Caki2 (cell line): ENCODE results near the gene PPME1. TPM values are rescaled to one million over a fixed set of nuclear protein-coding genes. Genes with fewer than 3 reads are reported as not detected.

Experiments
- DNase-seq: peaks from one replicate; pipeline ENCODE4 v3.0.0-alpha.2; 2015; ENCODE audit warnings: low read depth
- in situ Hi-C: cut with HindIII; loops from 2 replicates; pipeline ENCODE4 v1.10.0; 2016; ENCODE audit warnings: low sequenced_read_pairs, low pct_unique_long_range_greater_than_20kb, mixed read lengths
- total RNA-seq: library from RNA; depleted of rRNA; stranded (reverse); fragments of >200 nt; shearing (Covaris generic); gene quantifications from 2 replicates; pipeline ENCODE4 v1.2.3, GENCODE V29; 2014; ENCODE audit warnings: low replicate concordance

The PPME1 gene
- total RNA-seq, 1 experiment from 2014 or later, result 103 TPM

DNA sequence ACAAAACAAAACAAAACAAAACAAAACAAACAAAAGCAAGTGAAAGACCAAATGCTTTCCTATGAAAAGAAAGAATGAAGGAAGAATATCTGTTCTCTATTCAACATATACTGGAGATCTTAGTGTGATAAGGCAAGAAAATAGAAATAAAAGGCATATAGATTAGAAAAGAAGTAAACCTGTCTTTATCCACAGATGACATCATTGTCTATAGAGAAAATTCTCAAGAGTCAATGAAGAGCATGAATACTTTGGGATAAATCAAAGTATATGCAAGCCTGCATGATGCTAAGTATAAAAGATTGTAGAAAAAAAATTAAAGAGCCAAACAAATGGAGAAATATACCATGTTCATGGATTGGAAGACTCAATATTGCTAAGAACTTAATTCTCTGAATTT, 17.9 kb upstream of the PPME1 start:
- DNase-seq, result no peak
- in situ Hi-C loops, result no loop called here

DNA sequence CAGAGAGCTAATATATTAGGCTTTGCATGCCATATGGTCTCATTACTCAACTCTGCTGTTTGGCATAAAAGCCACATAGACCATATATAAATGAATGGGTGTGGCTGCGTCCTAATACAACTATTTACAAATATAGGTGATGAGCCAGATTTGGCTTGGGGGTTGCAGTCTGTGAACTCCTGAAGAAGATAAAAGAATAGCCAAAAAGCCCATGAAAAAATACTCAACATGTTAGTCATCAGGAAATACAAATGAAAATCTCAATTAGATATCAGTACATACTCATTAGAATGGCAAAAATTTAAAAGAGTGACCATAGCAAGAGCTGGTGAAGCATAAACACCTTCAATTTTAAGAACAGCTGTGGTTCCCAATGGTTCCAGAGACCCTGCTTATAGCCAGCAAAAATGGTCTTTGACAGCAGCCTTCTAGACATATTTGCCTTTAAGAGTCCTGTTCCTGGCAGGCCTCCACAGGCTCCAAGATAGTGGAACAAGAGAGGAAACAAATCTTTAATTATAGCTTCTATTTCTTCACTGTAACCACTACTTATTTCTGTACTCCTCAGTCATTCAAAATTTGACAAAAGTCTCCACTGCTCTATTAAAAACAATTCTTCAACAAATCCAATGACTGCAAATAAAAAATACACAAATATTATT, 16.3 kb upstream of the PPME1 start:
- peak; percentile 9 for DNase-seq
- in situ Hi-C loops, result no loop called here

DNA sequence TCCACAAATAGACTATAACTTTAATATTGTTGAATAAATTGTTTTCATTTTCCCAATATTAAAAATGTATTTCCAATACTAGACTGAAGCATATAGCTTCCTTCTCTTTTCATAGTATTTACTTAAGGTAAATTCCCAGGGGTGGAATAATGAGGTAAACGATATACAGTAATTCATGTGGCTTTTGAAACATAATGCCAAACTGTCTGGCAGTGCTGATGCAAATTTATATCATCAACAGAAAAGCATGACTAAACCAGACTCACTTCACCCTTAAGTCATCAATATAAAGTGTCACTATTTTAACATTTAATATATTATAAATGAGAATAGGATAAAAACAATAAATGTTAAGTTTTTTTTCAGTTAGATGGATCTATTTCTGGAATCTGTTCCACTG, 13.9 kb upstream of the PPME1 start:
- in situ Hi-C loops, result no loop called here

DNA sequence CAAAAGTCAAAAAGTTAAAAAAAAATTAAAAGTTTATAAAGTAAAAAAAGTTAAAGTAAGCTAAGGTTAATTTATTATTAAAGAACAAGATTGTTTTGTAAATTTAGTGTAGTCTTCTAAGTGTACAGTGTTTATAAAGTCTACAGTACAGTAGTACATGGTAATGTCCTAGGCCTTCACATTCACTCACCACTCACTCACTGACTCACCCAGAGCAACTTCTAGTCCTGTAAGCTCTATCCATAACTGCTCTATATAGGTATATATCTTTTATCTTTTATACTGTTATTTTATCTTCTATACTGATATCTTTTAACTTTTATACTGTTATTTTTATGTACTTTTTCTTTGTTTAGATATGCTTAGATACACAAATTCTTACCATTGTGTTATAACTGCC, 11.4 kb upstream of the PPME1 start:
- in situ Hi-C loops, result no loop called here
- no peak for DNase-seq

More for the DNA sequence above, 13.9 kb upstream of the PPME1 start:
- DNase-seq, result no peak

DNA sequence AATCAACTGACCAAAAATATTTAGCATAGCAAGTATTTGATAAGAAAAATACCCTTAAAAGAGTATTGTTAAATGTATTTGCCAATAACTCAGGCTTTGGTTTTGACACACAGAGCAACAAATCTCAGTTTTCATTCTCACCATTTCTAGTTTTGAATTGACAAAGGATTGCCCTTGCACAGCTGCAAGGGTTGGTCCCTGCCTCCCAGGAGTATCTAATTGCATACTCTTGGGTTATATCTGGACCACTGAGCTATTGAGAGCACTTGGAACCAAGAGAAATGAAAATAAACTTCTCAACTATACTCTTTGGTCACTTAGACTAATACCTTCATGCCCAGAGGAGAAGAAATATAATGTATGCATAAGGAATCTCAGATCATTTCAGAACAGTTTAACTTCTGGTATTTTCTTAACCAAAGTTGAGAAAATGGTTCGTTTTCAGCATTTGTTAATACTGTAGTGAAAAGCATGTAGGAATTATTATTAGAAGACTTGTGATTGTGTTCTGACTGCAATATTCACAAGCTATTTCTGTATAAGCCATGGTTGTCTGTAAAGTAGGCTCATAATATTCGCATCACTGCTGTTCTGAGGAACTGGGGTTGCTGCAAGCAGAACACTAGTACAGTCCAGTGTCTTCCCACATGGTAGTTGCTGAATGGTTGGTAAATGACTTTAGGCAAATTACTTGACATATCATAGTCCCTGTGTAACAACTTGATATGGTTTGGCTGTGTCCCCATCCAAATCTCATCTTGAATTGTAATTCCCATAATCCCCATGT, 8.2 kb upstream of the PPME1 start:
- no peak for DNase-seq
- in situ Hi-C loops, result no loop called here

DNA sequence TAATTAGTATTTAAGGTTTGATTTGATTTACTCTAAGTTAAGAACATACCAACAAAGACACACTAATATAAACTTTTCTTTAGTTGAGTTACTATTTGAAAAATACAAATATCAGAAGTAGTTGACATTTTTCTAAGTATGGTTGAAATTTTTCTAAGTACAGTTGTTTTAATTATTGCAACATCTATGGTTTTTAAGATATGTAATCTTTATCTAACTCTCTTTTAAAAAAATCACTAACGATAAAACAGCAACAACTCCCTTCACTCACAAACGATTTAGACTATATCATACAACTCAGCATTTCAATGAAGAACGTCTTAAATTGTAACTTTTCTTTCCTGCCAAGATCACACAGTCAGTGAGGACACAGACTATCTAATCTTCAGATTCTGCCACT, 2.3 kb upstream of the PPME1 start:
- no peak for DNase-seq
- in situ Hi-C loops, result no loop called here

DNA sequence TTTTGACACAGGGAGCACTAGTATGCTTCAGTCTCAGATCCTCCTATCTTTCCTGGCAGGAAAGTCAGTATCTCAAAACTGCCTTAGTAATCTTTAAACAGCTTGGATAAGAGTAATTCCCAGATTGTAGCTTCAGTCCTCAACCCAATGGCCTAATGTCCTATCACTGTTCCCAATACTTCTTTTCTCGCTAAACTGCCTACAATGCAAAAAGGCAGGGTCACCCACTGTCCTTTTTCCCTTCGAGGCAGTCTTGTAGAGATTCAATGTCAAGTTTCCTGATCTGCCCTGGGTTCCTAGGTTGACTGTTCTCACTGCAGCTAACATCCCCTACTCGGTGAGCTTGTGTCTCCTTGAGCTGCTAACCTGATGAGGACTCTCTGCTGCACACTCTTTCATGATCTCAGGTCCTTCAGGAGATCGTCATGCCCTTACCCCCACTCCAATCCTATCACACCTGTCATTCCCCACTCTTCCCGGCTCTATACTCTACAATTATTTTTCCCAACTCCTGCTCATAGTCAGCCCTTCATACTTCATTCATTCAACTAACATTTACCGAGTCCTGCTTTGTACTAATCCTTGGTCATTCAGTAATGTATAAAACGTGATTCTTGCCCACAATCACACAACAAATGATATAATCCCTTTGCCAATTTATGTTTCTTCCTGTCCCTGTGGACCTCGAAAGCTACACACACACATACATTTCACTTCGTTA, 1.2 kb upstream of the PPME1 start:
- DNase-seq, result no peak
- in situ Hi-C loops, result no loop called here

DNA sequence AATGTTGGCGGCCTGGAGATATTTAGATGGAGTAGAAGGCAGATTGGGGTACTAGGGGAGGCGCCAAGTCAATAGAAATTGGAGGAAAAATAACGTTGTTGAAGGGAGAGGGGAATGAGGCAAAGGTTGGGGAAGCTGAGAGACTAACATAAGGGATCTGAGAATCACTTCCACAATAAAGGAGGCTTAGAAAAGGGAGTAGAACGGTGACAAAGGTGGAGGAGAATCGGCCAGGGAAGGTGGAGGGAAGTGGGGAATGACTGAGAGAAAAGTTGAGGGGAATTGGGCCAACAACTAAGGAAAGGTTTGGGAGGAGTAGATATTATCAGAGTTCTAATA, 510 bp downstream of the PPME1 start:
- no peak for DNase-seq
- in situ Hi-C loops, result no loop called here

DNA sequence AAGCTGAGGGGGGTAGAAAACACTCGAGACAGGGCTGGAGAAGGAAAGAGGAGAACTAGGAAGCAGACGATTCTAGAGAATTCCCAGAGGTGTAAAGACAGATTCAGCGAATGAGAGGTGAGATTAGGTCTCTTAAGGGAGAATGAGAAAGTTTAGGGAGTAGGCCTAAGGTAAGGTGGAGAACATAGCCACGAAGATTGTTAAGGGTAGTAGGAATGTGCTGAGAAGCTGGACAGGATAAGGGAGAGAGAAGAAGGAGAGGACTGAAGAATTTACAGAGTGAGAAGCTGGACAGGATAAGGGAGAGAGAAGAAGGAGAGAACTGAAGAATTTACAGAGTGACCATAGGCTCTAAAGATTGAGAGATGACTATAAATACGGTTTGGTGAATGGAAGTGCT, 908 bp downstream of the PPME1 start:
- DNase-seq, result peak; percentile 18

DNA sequence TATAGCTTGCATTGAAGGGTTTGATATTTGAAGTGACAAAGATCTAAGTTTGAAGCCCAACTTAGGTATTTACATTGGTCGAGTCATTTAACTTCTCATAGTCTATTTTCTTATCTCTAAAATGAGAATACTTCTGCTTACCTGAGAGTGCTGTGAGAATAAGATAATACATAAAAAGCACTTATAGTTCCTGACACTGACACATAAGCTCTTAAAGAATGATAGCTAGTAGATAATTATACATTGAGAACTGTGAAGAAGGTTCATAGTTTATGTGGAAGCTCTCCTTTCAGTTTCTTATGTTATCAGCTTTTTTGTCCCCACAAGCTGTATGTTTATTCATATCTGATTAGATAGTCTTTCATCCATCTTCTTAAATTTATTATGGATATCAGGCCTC, 4.8 kb downstream of the PPME1 start:
- DNase-seq, result no peak
- in situ Hi-C loops, result no loop called here

More for the DNA sequence above, 908 bp downstream of the PPME1 start:
- in situ Hi-C loops, result no loop called here

DNA sequence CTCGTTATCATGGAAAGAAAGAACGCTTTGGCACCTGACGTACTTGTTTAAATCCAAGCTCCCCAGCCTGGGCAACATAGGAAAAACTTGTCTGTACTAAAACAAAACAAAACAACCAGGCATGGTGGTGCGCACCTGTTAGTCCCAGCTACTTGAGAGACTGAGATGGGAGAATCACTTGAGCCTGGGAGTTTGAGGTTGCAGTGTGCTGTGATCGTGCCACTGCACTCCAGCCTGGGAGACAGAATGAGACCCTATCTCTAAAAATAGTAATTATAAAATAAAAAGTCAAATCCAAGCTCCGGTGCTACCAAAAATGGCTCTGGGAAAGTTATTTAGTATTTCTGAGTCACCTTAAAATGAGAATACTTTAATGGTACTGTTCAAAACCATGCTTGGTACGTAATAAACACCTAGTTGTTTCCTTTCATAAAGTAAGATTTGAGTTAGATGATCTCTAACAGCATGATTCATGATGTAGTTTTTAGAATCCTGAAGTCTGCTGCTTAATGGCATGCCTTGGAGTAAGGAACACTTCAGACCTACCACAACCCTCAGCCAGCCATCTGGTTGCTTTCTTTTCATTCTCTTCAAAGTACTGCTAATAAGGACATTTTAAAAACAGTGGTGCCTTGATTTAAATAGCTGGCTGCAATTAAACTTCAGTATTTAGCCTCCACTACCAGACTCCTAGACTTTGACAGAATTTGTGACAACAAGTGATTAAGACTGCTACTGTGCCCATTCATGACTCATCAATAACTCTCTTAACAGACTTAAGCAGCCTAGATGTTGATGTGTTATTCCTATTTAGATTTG, 8.4 kb downstream of the PPME1 start:
- in situ Hi-C loops, result no loop called here
- peak; percentile 6 for DNase-seq

DNA sequence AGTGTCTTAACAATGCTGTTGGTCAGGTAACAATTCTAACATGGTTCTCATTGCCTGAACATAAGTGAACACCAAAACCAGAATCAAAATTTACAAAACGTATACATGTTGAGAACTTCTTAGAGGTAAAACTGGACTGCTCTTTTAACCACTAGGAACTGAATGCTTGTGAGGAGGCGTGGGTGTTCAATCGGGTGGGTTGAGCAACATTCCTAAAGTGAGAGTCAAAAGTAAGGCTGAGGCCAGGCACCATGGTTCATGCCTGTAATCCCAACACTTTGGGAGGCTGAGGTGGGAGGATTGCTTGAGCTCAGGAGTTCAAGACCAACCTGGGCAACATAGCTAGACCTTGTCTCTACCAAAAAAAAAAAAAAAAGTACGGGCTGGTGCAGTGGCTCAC, 11.5 kb downstream of the PPME1 start:
- DNase-seq, result no peak
- in situ Hi-C loops, result no loop called here

DNA sequence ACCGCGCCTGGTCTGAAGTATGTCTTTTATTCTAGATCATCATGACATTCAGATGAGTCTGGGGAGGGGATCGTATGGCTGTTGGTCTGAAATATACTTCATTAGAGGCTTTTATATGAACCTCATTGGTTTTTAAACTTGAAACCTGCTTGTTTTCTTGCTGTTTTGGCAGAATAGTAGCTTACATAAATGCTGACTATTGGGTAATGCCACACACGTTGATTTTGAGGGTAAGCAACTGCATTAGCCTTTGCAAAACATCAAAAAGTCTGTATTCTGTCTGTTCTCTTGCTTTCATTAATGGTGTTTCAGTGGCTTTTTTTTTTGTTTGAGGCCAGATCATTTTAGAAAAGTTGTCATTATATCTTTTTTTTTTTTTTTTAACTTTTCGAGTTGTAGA, 14.2 kb downstream of the PPME1 start:
- in situ Hi-C loops, result no loop called here

DNA sequence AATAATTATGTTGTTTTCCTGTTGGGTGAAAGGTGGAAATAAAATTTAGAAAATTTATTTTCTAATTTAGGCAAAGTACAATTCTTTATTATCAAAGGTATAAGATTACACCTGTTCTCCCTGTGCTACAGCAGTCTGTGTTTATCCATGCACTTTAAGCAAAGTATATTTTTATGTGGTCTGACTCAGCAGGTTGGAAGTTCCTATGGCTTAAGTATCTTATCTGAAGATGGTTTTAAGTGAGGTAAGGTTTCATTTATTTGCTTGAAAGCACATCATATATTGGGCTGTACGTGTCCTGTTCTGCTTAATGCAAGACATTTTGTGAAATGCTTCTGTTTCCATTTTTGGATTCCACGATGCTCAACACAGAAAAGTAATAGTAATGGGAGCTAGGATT, 14.6 kb downstream of the PPME1 start:
- DNase-seq, result no peak
- in situ Hi-C loops, result no loop called here

More for the DNA sequence above, 14.2 kb downstream of the PPME1 start:
- no peak for DNase-seq

DNA sequence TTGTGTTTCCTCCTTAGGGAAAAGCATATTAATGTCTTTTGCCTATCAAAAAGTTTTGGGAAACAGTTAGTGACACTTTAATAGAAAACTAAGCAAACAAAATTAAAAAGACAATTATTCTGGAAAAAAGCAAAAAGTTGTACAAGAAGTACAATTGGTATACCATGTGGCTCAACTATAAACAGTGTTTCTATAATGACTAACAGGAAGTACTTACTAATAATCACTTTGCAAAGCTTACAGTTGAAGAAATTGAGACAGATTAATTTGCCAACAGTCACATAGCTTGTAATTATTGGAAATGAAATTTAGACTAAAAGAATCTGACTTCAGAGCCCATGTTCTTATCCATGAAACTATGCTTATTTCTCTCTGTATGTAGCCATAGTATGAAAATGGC, 24.7 kb downstream of the PPME1 start:
- in situ Hi-C loops, result no loop called here
- DNase-seq, result no peak

DNA sequence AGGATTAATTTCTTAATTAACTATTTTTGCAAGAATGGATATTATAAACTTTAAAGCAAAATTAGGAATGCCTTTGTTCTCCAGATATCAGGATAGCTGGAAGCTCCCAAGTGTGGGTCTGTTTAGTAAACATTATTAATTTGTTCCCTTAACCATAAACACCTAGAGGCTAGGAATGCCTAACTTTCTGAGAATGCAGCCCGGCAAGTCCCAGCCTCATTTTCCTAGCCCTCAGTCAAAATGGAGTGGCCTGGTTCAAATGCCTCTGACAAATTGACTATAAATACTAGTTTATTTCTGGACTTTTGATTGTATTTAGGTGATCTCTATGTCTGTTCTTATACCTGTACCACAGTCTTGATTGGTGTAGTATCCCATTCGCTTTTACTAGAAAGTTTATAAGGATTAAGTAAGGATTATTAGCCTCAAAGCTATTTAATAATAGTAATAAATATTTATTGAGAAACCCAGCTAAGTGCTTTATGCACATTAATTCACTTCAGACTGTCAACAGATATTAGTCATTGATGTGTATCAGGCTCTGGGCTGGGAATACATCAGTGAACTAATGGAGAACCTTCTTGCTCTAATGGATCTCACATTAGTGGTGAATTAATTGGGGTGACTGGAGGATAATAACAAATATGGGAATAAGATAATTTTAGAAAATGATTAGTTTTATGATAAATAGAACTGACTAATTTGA, 25.8 kb downstream of the PPME1 start:
- no peak for DNase-seq
- in situ Hi-C loops, result no loop called here

DNA sequence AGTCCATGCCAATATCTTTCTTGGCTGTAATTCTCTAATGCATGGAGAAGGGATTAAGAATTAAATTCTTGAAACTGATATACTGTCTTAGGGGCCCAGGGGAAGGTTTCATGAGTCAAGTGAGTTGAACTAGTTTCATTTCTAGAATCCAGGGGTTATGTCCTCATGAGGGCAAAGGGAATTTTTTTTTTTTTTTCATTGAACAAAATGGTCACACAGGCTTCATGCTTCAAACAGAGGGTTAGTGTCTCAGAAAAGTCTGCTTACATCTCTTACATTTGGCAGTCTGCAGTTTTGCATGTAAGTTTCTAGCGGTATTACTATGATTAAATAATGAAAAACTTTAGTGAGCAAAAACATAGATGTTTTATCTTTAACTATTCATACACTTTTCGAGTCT, 32.9 kb downstream of the PPME1 start:
- in situ Hi-C loops, result no loop called here
- DNase-seq, result no peak

DNA sequence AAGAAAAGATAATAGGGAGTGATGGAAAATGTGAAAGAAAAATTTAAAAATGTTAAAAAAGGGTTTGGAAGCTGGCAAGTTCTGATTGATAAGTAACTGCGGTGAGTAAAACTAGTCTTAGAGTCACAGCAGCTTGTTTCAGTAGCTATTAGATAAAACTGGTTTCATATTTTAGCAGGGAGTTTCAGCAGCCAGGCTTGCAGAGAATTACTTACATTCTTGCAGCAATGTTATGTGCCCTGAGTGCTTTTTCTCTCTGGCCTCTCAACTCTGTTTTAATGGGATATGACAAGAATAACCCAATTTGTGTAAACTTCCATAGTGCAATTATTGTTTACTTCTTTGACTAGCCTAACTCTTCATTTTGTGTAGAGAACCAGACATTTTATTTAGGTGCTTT, 33.6 kb downstream of the PPME1 start:
- no peak for DNase-seq
- in situ Hi-C loops, result no loop called here
